ENCODE results near the gene FBXO44. TPM values are rescaled to one million over a fixed set of nuclear protein-coding genes. Genes with fewer than 3 reads are reported as not detected.

Gene FBXO44
- total and polyA plus RNA-seq, 2 donors from 2014 or later = 22.5 to 66.6 TPM

DNA sequence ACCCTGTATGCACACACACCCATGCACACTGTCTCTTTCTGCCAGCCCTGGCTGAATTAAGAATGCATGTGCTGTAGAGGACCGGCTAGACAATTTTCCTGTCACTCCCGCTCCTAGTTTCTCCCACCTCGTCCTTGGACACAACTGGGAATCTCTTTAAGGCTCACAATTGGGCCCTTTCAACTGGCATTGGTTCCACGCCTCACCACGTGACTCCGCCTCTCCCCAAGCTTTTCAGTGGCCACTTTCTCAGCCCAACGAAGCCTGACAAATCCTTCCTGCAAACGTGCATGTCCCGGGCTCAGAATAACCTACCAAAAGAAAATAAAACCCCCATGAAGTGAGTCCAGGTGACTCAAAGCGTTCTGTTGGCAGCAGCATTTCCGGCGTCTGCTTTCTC is 34.3 kb upstream of the FBXO44 start:
- Histone ChIP-seq H3K27ac (ENCODE audit: low read depth in 2 of 2, low read length in 2 of 2) (no peak overlapping the region), H3K9ac (ENCODE audit: low read length in 3 of 3) (no peak overlapping the region), H3K4me1 (ENCODE audit: control insufficient read depth in 2 of 3, insufficient read depth in 2 of 3, low read depth in 1 of 3, low read length in 3 of 3) (no peaks in the 10 kb centered on the region), H3K36me3 (ENCODE audit: control insufficient read depth in 2 of 3, insufficient read depth in 3 of 3, low read length in 3 of 3) (no peaks in the 10 kb centered on the region), H3K9me3 (ENCODE audit: control insufficient read depth in 2 of 3, insufficient read depth in 1 of 3, low read length in 3 of 3) (no peaks in the 10 kb centered on the region), H3K27me3 (ENCODE audit: control insufficient read depth, insufficient read depth, low read length) (no peaks in the 10 kb centered on the region), H3K4me3 (ENCODE audit: low read length in 3 of 3) (no peak overlapping the region)
- intact Hi-C loops (cut with DNase I) = no loop called here
- FAIRE-seq (no peak), DNase-seq (no peak)
- TF ChIP-seq, protein P1, sequence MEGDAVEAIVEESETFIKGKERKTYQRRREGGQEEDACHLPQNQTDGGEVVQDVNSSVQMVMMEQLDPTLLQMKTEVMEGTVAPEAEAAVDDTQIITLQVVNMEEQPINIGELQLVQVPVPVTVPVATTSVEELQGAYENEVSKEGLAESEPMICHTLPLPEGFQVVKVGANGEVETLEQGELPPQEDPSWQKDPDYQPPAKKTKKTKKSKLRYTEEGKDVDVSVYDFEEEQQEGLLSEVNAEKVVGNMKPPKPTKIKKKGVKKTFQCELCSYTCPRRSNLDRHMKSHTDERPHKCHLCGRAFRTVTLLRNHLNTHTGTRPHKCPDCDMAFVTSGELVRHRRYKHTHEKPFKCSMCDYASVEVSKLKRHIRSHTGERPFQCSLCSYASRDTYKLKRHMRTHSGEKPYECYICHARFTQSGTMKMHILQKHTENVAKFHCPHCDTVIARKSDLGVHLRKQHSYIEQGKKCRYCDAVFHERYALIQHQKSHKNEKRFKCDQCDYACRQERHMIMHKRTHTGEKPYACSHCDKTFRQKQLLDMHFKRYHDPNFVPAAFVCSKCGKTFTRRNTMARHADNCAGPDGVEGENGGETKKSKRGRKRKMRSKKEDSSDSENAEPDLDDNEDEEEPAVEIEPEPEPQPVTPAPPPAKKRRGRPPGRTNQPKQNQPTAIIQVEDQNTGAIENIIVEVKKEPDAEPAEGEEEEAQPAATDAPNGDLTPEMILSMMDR (IDR thresholded peaks at IDR 0.05; ENCODE audit: borderline replicate concordance, extremely low read depth, insufficient read depth) = no peak

DNA sequence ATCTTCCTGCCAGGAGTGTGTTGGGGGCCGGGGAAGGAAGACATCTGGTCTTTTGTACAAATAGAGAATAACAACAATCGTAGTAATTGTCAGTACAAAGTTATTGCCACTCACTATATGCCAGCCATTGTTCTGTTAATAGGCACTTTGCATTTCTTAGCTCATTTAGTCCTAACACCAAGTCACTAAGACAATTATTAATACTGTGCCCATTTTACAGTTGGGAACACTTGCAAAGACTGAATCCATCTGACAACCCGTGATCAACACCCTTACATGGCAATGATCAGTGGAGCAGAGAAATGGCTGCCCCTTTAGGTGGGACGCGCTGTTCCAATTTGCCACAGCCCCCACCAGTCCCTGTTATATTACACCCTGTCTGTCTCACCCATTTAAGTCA is 33.8 kb upstream of the FBXO44 start:
- DNase-seq (no peak), FAIRE-seq (no peak)
- H3K27ac ChIP-seq (ENCODE audit: low read depth in 2 of 2, low read length in 2 of 2) = no peak overlapping the region
- H3K27me3 ChIP-seq (ENCODE audit: control insufficient read depth, insufficient read depth, low read length) = no peaks in the 10 kb centered on the region
- H3K9ac ChIP-seq (ENCODE audit: low read length in 3 of 3) = no peak overlapping the region
- H3K9me3 ChIP-seq (ENCODE audit: control insufficient read depth in 2 of 3, insufficient read depth in 1 of 3, low read length in 3 of 3) = no peaks in the 10 kb centered on the region
- no peak overlapping the region for H3K4me3 ChIP-seq (ENCODE audit: low read length in 3 of 3)
- intact Hi-C loops (cut with DNase I) = no loop called here
- TF ChIP-seq, protein P1 (IDR thresholded peaks at IDR 0.05; ENCODE audit: borderline replicate concordance, extremely low read depth, insufficient read depth) = no peak
- H3K36me3 ChIP-seq (ENCODE audit: control insufficient read depth in 2 of 3, insufficient read depth in 3 of 3, low read length in 3 of 3) = no peaks in the 10 kb centered on the region
- H3K4me1 ChIP-seq (ENCODE audit: control insufficient read depth in 2 of 3, insufficient read depth in 2 of 3, low read depth in 1 of 3, low read length in 3 of 3) = no peaks in the 10 kb centered on the region

DNA sequence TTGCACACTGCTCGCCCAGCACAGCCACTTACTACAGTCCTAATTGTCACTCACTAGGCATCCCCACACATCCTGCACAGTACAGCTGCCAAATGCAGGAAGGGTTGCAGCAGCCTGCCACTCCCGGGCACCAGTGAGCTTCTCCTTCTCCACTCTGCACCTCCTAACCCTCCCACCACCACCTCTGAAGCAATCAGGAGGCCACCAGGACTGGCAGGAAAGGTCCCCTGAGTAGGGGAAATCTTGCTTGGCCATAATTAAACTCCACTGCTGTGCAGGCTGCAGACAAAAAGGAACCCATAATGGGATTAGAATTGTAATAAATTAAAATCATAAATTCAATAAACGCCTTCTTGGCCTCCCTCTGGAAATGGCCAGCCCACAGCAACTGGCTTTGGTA is 32.3 kb upstream of the FBXO44 start:
- FAIRE-seq = no peak
- H3K9ac ChIP-seq (ENCODE audit: low read length in 3 of 3) = no peak overlapping the region
- intact Hi-C loops (cut with DNase I) = no loop called here
- H3K27ac ChIP-seq (ENCODE audit: low read depth in 2 of 2, low read length in 2 of 2) = no peak overlapping the region
- DNase-seq = no peak
- no peak overlapping the region for H3K4me3 ChIP-seq (ENCODE audit: low read length in 3 of 3)
- H3K4me1 ChIP-seq (ENCODE audit: control insufficient read depth in 2 of 3, insufficient read depth in 2 of 3, low read depth in 1 of 3, low read length in 3 of 3) = no peaks in the 10 kb centered on the region
- TF ChIP-seq, protein P1 (IDR thresholded peaks at IDR 0.05; ENCODE audit: borderline replicate concordance, extremely low read depth, insufficient read depth) = no peak
- H3K27me3 ChIP-seq (ENCODE audit: control insufficient read depth, insufficient read depth, low read length) = no peaks in the 10 kb centered on the region
- no peaks in the 10 kb centered on the region for H3K9me3 ChIP-seq (ENCODE audit: control insufficient read depth in 2 of 3, insufficient read depth in 1 of 3, low read length in 3 of 3)
- H3K36me3 ChIP-seq (ENCODE audit: control insufficient read depth in 2 of 3, insufficient read depth in 3 of 3, low read length in 3 of 3) = no peaks in the 10 kb centered on the region

DNA sequence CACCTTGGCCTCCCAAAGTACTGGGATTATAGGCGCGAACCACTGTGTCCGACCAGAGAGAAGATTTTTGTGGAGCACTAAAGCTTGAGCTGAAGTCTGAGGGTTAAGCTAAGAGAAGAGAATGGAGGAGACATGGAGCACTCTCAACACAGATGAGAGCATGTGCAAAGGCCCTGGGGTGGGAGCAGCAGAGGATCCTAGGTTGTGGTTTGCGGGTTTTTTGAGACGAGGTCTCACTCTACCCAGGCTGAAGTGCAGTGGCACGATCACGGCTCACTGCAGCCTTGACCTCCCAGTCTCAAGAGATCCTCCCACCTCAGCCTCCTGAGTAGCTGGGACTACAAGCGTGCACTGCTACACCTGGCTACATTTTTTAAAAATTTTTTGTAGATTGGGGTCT is 31.0 kb upstream of the FBXO44 start:
- Histone ChIP-seq H3K36me3 (ENCODE audit: control insufficient read depth in 2 of 3, insufficient read depth in 3 of 3, low read length in 3 of 3) (no peaks in the 10 kb centered on the region), H3K4me1 (ENCODE audit: control insufficient read depth in 2 of 3, insufficient read depth in 2 of 3, low read depth in 1 of 3, low read length in 3 of 3) (no peaks in the 10 kb centered on the region), H3K27ac (ENCODE audit: low read depth in 2 of 2, low read length in 2 of 2) (no peak overlapping the region), H3K9ac (ENCODE audit: low read length in 3 of 3) (no peak overlapping the region), H3K4me3 (ENCODE audit: low read length in 3 of 3) (no peak overlapping the region), H3K27me3 (ENCODE audit: control insufficient read depth, insufficient read depth, low read length) (no peaks in the 10 kb centered on the region), H3K9me3 (ENCODE audit: control insufficient read depth in 2 of 3, insufficient read depth in 1 of 3, low read length in 3 of 3) (peaks cover 0 to 3% (median 0%) of the 10 kb centered on the region in 3 donors)
- no peak for DNase-seq
- intact Hi-C loops (cut with DNase I) = no loop called here
- no peak for FAIRE-seq
- TF ChIP-seq, protein P1 (IDR thresholded peaks at IDR 0.05; ENCODE audit: borderline replicate concordance, extremely low read depth, insufficient read depth) = no peak
